Stimulated activated CD8-positive, alpha-beta memory T cell treated with anti-CD3 and anti-CD28 coated beads, Interleukin-7, amount 100 ng/mL, for 4 hours (primary cell): ENCODE results near the gene TDP1.

Experiments used
- DNase-seq, 2 donors: peaks; one replicate each; pipeline ENCODE4 v3.0.0-alpha.2; 2020; ENCODE audit warnings: low read depth in 2 of 2

The TDP1 gene

GRCh38 chr14:89955745-89956660, at the start of gene TDP1:
TSS of gene TDP1 (plus strand) at chr14:89955927. CDS start at chr14:89963115, 7,188 bp downstream.
- DNase-seq = peak; percentile 93 to 97

- DNase-seq = no peak
Measured at GRCh38 chr14:89906000-89906399, 49.7 kb upstream of the TDP1 start.

GRCh38 chr14:89907655-89908054, 48.1 kb upstream of the TDP1 start:
- DNase-seq = no peak

GRCh38 chr14:89908712-89909450, 46.8 kb upstream of the TDP1 start:
- no peak for DNase-seq

GRCh38 chr14:89909586-89909985, 46.1 kb upstream of the TDP1 start:
- DNase-seq = no peak

- no peak for DNase-seq
Measured at GRCh38 chr14:89910691-89911009, 45.1 kb upstream of the TDP1 start.

GRCh38 chr14:89911010-89911919, 44.5 kb upstream of the TDP1 start:
- DNase-seq = no peak

- no peak for DNase-seq
Measured at GRCh38 chr14:89912221-89912620, 43.5 kb upstream of the TDP1 start.

- no peak for DNase-seq
Measured at GRCh38 chr14:89912667-89913211, 43.0 kb upstream of the TDP1 start.

GRCh38 chr14:89915114-89915878, 40.4 kb upstream of the TDP1 start:
- DNase-seq = peak; percentile 22 to 29

- DNase-seq = no peak
Measured at GRCh38 chr14:89918721-89919120, 37.0 kb upstream of the TDP1 start.

GRCh38 chr14:89920056-89920455, 35.7 kb upstream of the TDP1 start:
- DNase-seq = no peak

- no peak for DNase-seq
Measured at GRCh38 chr14:89921346-89921745, 34.4 kb upstream of the TDP1 start.

GRCh38 chr14:89922031-89922907, 33.5 kb upstream of the TDP1 start:
- DNase-seq = no peak

- DNase-seq = no peak
Measured at GRCh38 chr14:89924268-89924667, 31.5 kb upstream of the TDP1 start.

- DNase-seq = no peak
Measured at GRCh38 chr14:89926694-89927093, 29.0 kb upstream of the TDP1 start.

- no peak for DNase-seq
Measured at GRCh38 chr14:89927186-89927865, 28.4 kb upstream of the TDP1 start.

GRCh38 chr14:89933002-89933401, 22.7 kb upstream of the TDP1 start:
- DNase-seq = no peak

- DNase-seq = no peak
Measured at GRCh38 chr14:89936654-89937185, 19.0 kb upstream of the TDP1 start.
